ENCODE results near the gene CD40.
"Not testable (repeated sequence)": the region's sequence is repeated elsewhere in the genome, so short reads cannot be mapped to it uniquely, and the experiment has no call there.

The CD40 gene

DNA sequence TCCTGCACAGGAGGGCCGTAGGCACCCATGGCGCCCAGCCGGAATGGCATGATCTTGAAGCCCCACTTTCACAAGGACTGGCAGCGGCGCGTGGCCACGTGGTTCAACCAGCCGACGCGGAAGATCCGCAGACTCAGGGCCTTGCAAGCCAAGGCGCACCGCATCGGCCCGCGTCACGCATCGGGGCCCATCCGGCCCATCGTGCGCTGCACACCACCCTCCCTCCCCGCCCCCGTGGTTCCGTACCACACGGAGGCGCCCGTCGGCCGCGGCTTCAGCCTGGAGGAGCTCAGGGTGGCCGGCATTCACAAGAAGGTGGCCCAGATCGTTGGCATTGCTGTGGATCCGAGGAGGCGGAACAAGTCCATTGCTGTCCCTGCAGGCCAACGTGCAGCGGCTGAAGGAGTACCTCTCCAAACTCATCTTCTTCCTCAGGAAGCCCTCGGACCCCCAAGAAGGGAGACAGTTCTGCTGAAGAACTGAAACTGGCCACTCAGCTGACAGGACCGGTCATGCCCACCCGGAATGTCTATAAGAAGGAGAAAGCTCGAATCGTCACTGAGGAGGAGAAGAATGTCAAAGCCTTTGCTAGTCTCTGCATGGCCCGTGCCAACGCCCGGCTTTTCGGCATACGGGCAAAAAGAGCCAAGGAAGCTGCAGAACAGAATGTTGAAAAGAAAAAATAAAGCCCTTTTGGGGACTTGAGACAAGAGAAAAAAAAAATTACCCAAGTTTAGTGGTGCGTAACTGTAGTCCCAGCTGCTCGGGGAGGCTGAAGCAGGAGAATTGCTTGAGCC lies 18.4 kb upstream of the CD40 start:
- no peak for DNase-seq

GRCh38 chr20:46100444-46100843 lies 17.7 kb upstream of the CD40 start:
- not testable (repeated sequence) for DNase-seq

GRCh38 chr20:46100988-46101387 lies 17.1 kb upstream of the CD40 start:
- DNase-seq: no peak

- no peak for DNase-seq
These were observed 16.2 kb upstream of the CD40 start for GRCh38 chr20:46101957-46102356.

DNA sequence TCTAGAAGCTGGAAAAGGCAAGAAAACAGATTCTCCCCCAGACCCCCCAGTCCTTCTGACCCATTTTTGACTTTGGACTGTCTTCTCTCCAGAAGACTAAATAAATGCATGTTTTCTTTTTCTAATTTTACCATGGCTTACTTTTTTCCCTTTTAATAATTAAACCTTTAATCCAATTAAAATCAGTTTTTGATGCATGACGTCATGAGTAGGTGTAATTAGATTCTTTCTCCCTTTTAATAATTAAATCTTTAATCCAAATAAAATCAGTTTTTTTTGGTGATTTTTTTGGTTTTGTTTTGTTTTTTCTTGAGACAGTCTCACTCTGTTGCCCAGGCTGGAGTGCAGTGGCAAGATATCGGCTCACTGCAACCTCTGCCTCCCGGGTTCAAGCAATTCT lies 15.2 kb upstream of the CD40 start:
- DNase-seq: no peak

DNA sequence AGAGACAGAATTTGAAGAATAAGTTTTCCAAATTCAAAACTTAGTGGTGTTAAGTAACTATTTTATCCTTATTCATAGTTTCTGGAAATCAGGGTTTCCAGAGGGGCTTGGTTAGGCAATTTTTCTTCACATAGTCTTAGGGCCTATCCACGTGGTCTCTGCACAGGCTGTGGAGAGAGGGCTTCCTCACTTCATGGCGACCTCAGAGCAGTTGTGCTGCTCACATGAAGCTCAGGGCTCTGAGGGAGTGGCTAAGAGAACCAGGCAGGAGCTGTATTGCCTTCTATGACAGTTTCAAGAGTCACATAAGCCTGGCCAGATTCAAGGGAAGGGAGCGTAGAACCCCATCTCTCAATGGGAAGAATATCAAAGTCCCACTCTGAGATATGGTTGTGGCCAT lies 13.9 kb upstream of the CD40 start:
- DNase-seq: no peak

DNA sequence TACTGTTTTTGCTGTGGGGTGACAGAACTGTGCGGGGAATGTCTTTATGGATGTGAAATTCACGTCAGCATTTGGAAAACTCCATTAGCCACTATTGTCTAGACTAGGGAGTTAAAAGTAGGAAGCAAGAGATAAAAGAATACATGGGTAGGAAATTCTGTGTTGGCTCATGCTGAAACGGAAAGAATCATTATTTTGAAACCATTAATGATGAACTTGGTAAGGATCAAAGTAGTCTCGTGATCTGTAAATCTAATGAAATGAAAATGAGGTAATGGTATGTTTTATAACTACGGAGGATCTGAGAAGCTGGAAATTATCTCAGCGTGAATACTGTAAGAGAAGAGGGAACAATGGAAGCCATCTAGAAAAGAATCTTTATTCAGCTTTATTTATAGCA lies 11.1 kb upstream of the CD40 start:
- DNase-seq: no peak

DNA sequence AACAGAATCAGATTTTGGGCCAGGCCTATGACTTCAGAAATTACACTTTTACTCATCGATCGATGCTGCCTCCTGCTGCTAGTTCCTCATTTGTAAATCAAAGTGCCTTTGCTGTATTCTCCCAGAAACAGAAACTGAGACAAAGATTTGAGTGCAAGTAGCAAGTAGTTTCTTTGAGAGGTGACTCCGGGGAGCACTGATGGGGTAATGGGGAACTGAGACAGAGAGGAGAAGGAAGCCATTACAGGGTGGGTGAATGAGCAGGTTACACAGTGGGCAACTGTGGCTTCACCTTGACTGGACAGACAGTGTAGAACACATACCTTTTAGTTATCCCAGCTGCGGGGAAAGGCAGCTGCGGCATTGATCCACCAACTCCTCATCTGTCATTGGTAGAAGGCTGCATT lies 9.7 kb upstream of the CD40 start:
- no peak for DNase-seq

DNA sequence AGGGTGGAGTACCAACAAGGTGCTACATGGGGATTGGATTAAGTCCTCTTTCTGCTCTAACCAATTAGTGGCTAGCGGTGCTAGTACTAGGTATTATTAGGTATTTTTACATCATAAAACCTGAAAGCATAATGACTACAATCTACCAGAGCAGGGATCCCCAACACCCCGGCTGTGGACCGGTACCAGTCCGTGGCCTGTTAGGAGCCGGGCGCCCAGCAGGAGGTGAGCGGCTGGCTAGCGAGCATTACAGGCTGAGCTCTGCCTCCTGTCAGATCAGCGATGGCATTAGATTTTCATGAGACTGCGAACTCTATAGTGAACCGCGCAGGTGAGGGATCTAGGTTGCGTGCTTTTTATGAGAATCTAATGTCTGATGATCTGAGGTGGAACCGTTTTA lies 9.1 kb upstream of the CD40 start:
- DNase-seq: no peak

- no peak for DNase-seq
These were observed 6.9 kb upstream of the CD40 start for GRCh38 chr20:46111028-46111835.

DNA sequence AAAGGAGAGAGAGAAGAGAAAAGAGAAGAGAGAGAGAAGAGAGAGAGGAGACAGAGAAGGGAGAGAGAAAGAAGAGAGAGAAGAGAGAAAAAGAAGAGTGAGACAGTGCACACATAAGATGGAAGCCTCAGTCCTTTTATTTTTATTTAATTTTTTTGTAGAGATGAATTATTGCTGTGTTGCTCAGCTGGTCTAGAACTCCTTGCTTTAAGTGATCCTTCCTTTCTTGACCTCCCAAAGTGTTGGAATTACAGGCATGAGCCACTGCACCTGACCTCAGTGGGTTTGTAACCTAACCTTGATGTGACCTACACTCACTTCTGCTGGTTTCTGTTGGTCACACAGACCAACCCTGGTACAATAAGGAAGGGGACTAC lies 6.3 kb upstream of the CD40 start:
- no peak for DNase-seq

- DNase-seq: no peak
These were observed 5.5 kb upstream of the CD40 start for GRCh38 chr20:46112430-46113112.

DNA sequence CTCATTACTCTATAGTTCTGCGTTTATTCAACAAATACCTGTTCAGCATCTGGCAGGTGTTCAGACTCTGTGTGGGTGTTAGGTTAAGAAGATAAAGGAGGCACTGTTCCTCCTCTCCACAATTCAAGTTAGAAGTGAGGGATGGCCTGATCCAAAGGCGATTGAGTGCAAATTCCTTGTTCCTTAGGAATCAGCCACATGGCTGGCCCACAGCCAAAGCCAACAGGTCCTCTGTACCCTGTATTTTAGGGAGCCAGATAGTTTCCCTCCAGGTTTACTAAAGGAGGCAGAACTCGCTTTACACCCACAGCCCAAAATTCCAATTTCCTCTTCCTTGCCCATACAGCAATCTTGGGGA lies 5.0 kb upstream of the CD40 start:
- DNase-seq: no peak

DNA sequence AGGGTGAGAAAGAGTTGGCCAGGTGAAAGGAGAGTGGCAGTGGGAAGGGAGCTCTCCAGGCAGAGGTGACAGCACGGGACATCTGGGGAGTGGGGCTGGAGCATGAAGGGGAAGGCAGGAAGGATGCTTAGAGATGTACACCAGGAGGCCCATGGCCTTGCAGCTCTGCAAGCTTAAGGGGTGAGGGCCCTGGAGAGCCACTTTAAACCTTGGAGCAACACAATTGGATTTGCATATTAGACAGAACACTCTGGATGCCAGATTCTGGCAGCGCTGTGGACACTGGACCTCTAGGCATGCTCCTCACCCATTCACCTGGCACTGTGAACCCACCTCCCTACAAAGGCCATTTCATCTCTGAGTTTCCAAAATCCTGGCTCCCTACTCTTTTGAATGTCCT lies 3.7 kb upstream of the CD40 start:
- DNase-seq: no peak

DNA sequence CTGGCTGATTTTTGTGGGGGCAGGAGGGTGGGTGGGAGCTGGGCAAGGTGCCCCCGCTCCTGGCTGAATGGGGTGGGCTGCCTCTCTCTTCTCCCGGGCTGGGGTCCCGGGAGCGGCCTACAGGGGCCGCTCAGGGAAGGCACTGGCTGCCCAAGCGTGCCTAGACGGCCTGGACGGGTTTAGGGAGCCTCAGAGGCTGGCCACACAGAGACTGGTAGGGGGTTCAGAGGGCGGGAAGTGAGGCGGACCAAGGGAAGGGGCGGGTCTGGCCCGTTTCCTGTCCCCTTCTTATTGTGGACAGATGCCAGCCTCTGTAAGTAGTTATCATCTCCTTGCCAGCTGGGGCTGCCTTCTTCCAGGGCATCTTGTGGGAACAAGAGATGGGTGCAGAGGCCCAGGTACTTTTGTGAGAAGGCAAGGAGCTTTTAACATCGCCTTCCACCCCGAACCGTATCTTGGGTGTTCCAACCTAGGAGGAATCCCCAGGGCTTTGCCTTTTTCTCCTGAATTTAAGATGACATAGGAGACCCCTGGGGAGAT lies 437 bp downstream of the CD40 start:
- DNase-seq: no peak

GRCh38 chr20:46119028-46119546 lies 973 bp downstream of the CD40 start:
- no peak for DNase-seq

GRCh38 chr20:46119547-46119946 lies 1.4 kb downstream of the CD40 start:
- no peak for DNase-seq

GRCh38 chr20:46120136-46120535 lies 2.0 kb downstream of the CD40 start:
- no peak for DNase-seq

DNA sequence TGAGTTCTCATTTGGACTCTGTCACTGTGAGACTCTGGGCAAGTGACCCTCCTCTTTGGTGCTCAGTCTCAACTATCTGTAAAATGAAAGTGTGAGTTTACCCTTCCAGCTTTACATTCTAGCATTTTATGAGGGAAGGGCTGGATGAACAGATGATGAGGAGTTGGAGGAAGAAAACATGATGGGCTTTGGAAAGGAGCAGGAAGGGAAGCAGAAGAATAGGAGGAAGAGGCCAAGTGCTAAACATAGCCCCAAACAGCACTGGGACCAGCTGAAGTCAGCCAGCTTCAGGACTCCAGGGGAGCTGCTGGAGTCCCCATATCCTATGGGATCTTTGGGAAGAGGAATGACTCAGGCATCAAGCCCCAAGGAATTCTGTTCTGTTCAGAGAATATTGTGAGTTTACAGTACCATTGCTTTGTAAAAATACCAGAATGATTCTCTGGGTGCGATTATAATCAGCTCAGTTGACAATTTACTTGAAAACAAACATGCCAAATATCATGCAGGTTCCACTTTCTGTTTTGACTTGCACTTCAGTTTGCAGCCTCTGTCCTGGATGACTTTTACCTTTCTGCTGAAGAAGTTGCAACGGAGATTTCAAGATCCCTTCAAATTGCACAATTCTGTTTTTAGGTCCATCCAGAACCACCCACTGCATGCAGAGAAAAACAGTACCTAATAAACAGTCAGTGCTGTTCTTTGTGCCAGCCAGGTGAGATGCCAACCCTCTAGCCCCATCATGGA lies 3.2 kb downstream of the CD40 start:
- no peak for DNase-seq

GRCh38 chr20:46122071-46122470 lies 4.0 kb downstream of the CD40 start:
- no peak for DNase-seq

- DNase-seq: no peak
These were observed 4.7 kb downstream of the CD40 start for GRCh38 chr20:46122516-46123481.

Data from NCI-H1048 (cell line).